NCI-H1417 treated with DMSO at 0.1 percent for 48 hours (cell line): ENCODE results near the gene ADNP.
"Not testable (repeated sequence)": the region's sequence is repeated elsewhere in the genome, so short reads cannot be mapped to it uniquely, and the experiment has no call there.

Source experiments
- DNase-seq: peaks from one replicate; lab custom pipeline; 2025; lab: John Stamatoyannopoulos, UW

Gene ADNP

GRCh38 chr20:50900261-50900660 is 31.0 kb downstream of the ADNP start:
- DNase-seq: no peak

- DNase-seq: no peak
Measured at GRCh38 chr20:50898475-50898874, 32.8 kb downstream of the ADNP start.

- no peak for DNase-seq
Measured at GRCh38 chr20:50895111-50895830, 36.0 kb downstream of the ADNP start.

GRCh38 chr20:50893620-50894019 is 37.6 kb downstream of the ADNP start:
- no peak for DNase-seq

- no peak for DNase-seq
Measured at GRCh38 chr20:50892394-50892793, 38.8 kb downstream of the ADNP start.

GRCh38 chr20:50891138-50891537 is 40.1 kb downstream of the ADNP start:
- DNase-seq: no peak

GRCh38 chr20:50887576-50887975 is 43.7 kb downstream of the ADNP start:
- no peak for DNase-seq

GRCh38 chr20:50886184-50886790 is 45.0 kb downstream of the ADNP start:
- no peak for DNase-seq

GRCh38 chr20:50885781-50886180 is 45.5 kb downstream of the ADNP start:
- DNase-seq: no peak

- DNase-seq: no peak
Measured at GRCh38 chr20:50885068-50885467, 46.2 kb downstream of the ADNP start.

GRCh38 chr20:50883856-50884255 is 47.4 kb downstream of the ADNP start:
- no peak for DNase-seq

- not testable (repeated sequence) for DNase-seq
Measured at GRCh38 chr20:50881759-50882424, 49.3 kb downstream of the ADNP start.

- no peak for DNase-seq
Measured at GRCh38 chr20:50879649-50880550, 51.3 kb downstream of the ADNP start.

GRCh38 chr20:50877232-50877743 is 53.9 kb downstream of the ADNP start:
- no peak for DNase-seq

GRCh38 chr20:50876816-50877215 is 54.4 kb downstream of the ADNP start:
- DNase-seq: no peak

- DNase-seq: no peak
Measured at GRCh38 chr20:50876063-50876685, 55.1 kb downstream of the ADNP start.

- DNase-seq: no peak
Measured at GRCh38 chr20:50874758-50875665, 56.2 kb downstream of the ADNP start.

GRCh38 chr20:50874111-50874757 is 57.0 kb downstream of the ADNP start:
- no peak for DNase-seq

- no peak for DNase-seq
Measured at GRCh38 chr20:50873585-50873984, 57.7 kb downstream of the ADNP start.
